Measurements from ENCODE around the gene PAQR8. TPM values are rescaled to one million over a fixed set of nuclear protein-coding genes. Genes with fewer than 3 reads are reported as not detected.
A peak's percentile ranks its signal among the peaks of the same experiment; 100 is the strongest.

PAQR8 gene
- total and polyA plus RNA-seq, 2 of the 13 experiments (the other 11 are each of a cell fraction or from before 2014, with no cell fraction given), result 37.7 to 50.7 TPM

- TF ChIP-seq, protein P1, sequence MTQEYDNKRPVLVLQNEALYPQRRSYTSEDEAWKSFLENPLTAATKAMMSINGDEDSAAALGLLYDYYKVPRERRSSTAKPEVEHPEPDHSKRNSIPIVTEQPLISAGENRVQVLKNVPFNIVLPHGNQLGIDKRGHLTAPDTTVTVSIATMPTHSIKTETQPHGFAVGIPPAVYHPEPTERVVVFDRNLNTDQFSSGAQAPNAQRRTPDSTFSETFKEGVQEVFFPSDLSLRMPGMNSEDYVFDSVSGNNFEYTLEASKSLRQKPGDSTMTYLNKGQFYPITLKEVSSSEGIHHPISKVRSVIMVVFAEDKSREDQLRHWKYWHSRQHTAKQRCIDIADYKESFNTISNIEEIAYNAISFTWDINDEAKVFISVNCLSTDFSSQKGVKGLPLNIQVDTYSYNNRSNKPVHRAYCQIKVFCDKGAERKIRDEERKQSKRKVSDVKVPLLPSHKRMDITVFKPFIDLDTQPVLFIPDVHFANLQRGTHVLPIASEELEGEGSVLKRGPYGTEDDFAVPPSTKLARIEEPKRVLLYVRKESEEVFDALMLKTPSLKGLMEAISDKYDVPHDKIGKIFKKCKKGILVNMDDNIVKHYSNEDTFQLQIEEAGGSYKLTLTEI (CRISPR knock-in tag; conservative IDR thresholded peaks at IDR 0.05), result no peak
- TF ChIP-seq NFYC (CRISPR knock-in tag; IDR thresholded peaks at IDR 0.05), result 0 out of 2 replicates have a peak, but pooled peaks have one; percentile 29
- TF ChIP-seq, protein P2, sequence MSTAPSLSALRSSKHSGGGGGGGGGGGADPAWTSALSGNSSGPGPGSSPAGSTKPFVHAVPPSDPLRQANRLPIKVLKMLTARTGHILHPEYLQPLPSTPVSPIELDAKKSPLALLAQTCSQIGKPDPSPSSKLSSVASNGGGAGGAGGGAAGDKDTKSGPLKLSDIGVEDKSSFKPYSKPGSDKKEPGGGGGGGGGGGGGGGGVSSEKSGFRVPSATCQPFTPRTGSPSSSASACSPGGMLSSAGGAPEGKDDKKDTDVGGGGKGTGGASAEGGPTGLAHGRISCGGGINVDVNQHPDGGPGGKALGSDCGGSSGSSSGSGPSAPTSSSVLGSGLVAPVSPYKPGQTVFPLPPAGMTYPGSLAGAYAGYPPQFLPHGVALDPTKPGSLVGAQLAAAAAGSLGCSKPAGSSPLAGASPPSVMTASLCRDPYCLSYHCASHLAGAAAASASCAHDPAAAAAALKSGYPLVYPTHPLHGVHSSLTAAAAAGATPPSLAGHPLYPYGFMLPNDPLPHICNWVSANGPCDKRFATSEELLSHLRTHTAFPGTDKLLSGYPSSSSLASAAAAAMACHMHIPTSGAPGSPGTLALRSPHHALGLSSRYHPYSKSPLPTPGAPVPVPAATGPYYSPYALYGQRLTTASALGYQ (CRISPR knock-in tag; IDR thresholded peaks at IDR 0.05), result peak; percentile 65; the same call in 1 of the 2 replicates
- peak; percentile 80 for TF ChIP-seq HNRNPLL (IDR thresholded peaks at IDR 0.05; ENCODE audit: low read depth, low read length, poor library complexity, severe bottlenecking)
- TF ChIP-seq CBFB (CRISPR knock-in tag; IDR thresholded peaks at IDR 0.05), result peak; percentile 56; the same call in 1 of the 2 replicates
- TF ChIP-seq HOXA3 (CRISPR knock-in tag; IDR thresholded peaks at IDR 0.05), result peak; percentile 76
- 0 out of 2 replicates have a peak, but pooled peaks have one; percentile 10 for TF ChIP-seq ZNF570 (CRISPR knock-in tag; IDR thresholded peaks at IDR 0.05; ENCODE audit: borderline replicate concordance)
- peak; percentile 52; the same call in 1 of the 2 replicates for TF ChIP-seq ZSCAN29 (CRISPR knock-in tag; conservative IDR thresholded peaks at IDR 0.05)
- peak; percentile 60; the same call in 1 of the 2 replicates for TF ChIP-seq ZNF451 (CRISPR knock-in tag; IDR thresholded peaks at IDR 0.05)
- TF ChIP-seq MYNN (CRISPR knock-in tag; IDR thresholded peaks at IDR 0.05; ENCODE audit: low read depth), result no peak
- TF ChIP-seq ZNF431 (CRISPR knock-in tag; IDR thresholded peaks at IDR 0.05; ENCODE audit: borderline replicate concordance, low read depth), result peak; percentile 97
- peak in 1 of 2 experiments; percentile 44; a peak in 1 of 4 replicates for TF ChIP-seq KLF16 (CRISPR knock-in tag; IDR thresholded peaks at IDR 0.05)
- TF ChIP-seq PPARG (CRISPR knock-in tag; conservative IDR thresholded peaks at IDR 0.05), result 0 out of 2 replicates have a peak, but pooled peaks have one; percentile 18
- TF ChIP-seq POLR2G (IDR thresholded peaks at IDR 0.05; ENCODE audit: low read depth, low read length), result peak; percentile 64
- TF ChIP-seq, protein P3, sequence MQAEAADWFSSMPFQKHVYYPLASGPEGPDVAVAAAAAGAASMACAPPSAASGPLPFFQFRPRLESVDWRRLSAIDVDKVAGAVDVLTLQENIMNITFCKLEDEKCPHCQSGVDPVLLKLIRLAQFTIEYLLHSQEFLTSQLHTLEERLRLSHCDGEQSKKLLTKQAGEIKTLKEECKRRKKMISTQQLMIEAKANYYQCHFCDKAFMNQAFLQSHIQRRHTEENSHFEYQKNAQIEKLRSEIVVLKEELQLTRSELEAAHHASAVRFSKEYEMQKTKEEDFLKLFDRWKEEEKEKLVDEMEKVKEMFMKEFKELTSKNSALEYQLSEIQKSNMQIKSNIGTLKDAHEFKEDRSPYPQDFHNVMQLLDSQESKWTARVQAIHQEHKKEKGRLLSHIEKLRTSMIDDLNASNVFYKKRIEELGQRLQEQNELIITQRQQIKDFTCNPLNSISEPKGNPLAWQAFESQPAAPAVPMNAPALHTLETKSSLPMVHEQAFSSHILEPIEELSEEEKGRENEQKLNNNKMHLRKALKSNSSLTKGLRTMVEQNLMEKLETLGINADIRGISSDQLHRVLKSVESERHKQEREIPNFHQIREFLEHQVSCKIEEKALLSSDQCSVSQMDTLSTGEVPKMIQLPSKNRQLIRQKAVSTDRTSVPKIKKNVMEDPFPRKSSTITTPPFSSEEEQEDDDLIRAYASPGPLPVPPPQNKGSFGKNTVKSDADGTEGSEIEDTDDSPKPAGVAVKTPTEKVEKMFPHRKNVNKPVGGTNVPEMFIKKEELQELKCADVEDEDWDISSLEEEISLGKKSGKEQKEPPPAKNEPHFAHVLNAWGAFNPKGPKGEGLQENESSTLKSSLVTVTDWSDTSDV (CRISPR knock-in tag; IDR thresholded peaks at IDR 0.05), result no peak; the same call in 1 of the 2 replicates
- 0 out of 2 replicates have a peak, but pooled peaks have one; percentile 21 for TF ChIP-seq PHF21A (CRISPR knock-in tag; IDR thresholded peaks at IDR 0.05)
- peak; percentile 21; the same call in 1 of the 2 replicates for TF ChIP-seq NKX3-1 (CRISPR knock-in tag; IDR thresholded peaks at IDR 0.05)
- TF ChIP-seq, protein P4, sequence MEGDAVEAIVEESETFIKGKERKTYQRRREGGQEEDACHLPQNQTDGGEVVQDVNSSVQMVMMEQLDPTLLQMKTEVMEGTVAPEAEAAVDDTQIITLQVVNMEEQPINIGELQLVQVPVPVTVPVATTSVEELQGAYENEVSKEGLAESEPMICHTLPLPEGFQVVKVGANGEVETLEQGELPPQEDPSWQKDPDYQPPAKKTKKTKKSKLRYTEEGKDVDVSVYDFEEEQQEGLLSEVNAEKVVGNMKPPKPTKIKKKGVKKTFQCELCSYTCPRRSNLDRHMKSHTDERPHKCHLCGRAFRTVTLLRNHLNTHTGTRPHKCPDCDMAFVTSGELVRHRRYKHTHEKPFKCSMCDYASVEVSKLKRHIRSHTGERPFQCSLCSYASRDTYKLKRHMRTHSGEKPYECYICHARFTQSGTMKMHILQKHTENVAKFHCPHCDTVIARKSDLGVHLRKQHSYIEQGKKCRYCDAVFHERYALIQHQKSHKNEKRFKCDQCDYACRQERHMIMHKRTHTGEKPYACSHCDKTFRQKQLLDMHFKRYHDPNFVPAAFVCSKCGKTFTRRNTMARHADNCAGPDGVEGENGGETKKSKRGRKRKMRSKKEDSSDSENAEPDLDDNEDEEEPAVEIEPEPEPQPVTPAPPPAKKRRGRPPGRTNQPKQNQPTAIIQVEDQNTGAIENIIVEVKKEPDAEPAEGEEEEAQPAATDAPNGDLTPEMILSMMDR (CRISPR knock-in tag; IDR thresholded peaks at IDR 0.05), result no peak
- TF ChIP-seq ZNF276 (CRISPR knock-in tag; IDR thresholded peaks at IDR 0.05; ENCODE audit: low read depth), result peak; percentile 54; the same call in 1 of the 2 replicates
These were observed at the start of gene PAQR8 (continued) for GRCh38 chr6:52361945-52362442.
